Measurements from ENCODE around the gene DIP2B.

DNA sequence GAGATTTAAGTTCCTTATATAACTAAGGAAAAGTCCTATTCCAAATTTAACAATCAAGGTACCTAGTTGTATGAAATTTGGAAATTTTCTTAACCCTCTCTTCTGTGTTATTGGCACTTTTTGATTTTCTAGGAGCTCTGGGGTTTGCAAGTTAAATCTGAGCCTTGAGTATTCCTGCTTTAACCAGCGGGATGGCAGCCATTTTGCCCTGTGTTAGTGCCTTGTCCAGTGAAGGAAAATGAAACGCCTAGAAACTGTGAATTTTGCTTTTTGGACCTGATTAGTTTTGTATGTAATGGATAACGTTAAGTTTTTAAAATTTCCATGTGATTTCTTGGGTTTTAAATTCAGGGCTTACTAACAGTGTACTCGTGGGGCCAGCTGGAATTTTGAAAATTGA lies 45.1 kb downstream of the DIP2B start:
- TF ChIP-seq EP300 (IDR thresholded peaks at IDR 0.05) = no peak
- TF ChIP-seq, protein P1, sequence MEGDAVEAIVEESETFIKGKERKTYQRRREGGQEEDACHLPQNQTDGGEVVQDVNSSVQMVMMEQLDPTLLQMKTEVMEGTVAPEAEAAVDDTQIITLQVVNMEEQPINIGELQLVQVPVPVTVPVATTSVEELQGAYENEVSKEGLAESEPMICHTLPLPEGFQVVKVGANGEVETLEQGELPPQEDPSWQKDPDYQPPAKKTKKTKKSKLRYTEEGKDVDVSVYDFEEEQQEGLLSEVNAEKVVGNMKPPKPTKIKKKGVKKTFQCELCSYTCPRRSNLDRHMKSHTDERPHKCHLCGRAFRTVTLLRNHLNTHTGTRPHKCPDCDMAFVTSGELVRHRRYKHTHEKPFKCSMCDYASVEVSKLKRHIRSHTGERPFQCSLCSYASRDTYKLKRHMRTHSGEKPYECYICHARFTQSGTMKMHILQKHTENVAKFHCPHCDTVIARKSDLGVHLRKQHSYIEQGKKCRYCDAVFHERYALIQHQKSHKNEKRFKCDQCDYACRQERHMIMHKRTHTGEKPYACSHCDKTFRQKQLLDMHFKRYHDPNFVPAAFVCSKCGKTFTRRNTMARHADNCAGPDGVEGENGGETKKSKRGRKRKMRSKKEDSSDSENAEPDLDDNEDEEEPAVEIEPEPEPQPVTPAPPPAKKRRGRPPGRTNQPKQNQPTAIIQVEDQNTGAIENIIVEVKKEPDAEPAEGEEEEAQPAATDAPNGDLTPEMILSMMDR (IDR thresholded peaks at IDR 0.05) = no peak
- no peak for TF ChIP-seq POLR2AphosphoS5 (IDR thresholded peaks at IDR 0.05)

Data from upper lobe of left lung (tissue), 4 donors.